Mucosa of rectum (tissue), 2 donors: ENCODE measurements around the gene CKAP2.
A peak's percentile ranks its signal among the peaks of the same experiment; 100 is the strongest.

Source experiments
- H3K27ac ChIP-seq, 2 donors: one replicate each; pipeline ENCODE4 v1.7.0; 2013; ENCODE audit warnings: inconsistent platforms in 2 of 2, low read depth in 2 of 2, low read length in 2 of 2
- H3K27me3 ChIP-seq, 2 donors: one replicate each; pipeline ENCODE4 v1.7.0; 2013; ENCODE audit warnings: low read length in 2 of 2; ENCODE audit not compliant: control insufficient read depth in 2 of 2, insufficient read depth in 2 of 2
- H3K36me3 ChIP-seq, 2 donors: one replicate each; pipeline ENCODE4 v1.7.0; 2013; ENCODE audit warnings: low read length in 2 of 2; ENCODE audit not compliant: control insufficient read depth in 2 of 2, insufficient read depth in 2 of 2
- H3K4me1 ChIP-seq, 2 donors: one replicate each; pipeline ENCODE4 v1.7.0; 2013; ENCODE audit warnings: low read length in 2 of 2, mild to moderate bottlenecking in 1 of 2; ENCODE audit not compliant: control insufficient read depth in 2 of 2, insufficient read depth in 2 of 2
- H3K4me3 ChIP-seq, 2 donors: one replicate each; pipeline ENCODE4 v1.7.0; 2013; ENCODE audit warnings: low read length in 2 of 2
- H3K9ac ChIP-seq, 2 donors: one replicate each; pipeline ENCODE4 v1.7.0; 2013; ENCODE audit warnings: low read length in 2 of 2, low read depth in 1 of 2, mild to moderate bottlenecking in 1 of 2
- H3K9me3 ChIP-seq, 2 donors: one replicate each; pipeline ENCODE4 v1.7.0; 2013; ENCODE audit warnings: low read length in 2 of 2; ENCODE audit not compliant: control insufficient read depth in 2 of 2
- donor health status: healthy.
- donor health status: Normal muscosa, but diverticular disease.

The CKAP2 gene

DNA sequence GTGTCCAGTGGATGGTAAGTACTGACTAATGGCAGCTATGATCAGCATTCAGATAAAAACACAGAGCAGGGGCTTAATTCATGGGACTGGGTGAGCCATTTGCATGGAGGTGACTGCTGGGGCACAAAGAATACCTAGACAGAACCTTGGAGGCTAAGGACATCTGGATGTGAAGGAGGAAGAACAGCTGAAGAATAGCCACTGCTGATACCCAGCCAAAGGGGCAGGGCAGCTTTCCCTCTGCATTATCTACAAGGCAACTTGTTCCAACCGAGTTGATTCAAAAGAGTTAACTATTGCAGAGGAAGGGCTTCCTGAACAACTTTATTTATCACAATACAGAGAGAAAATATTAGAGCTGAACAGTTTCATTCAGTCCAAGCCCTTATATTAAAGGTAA is 36.2 kb upstream of the CKAP2 start:
- Histone ChIP-seq H3K4me1 (no peaks in the 10 kb centered on the region), H3K9ac (no peak overlapping the region), H3K36me3 (peaks cover 46 to 74% of the 10 kb centered on the region in 2 donors), H3K27me3 (no peaks in the 10 kb centered on the region), H3K27ac (no peak overlapping the region), H3K4me3 (no peak overlapping the region), H3K9me3 (no peaks in the 10 kb centered on the region)

DNA sequence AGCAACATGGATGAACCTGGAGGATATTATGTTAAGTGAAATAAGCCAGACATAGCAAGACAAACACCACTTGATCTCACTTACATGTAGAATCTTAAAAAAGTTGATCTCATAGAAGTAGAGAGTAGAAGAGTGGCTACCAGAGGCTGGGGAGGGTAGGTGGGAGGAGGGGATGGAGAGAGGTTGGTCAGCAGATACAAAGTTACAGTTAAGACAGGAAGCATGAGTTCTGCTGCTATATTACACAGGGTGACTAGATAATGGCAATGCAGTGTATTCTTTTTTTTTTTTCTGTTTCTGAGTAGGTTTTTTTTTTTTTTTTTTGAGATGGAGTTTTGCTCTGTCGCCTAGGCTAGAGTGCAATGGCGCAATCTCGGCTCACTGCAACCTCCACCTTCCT is 34.1 kb upstream of the CKAP2 start:
- Histone ChIP-seq H3K4me1 (no peaks in the 10 kb centered on the region), H3K9me3 (no peaks in the 10 kb centered on the region), H3K27me3 (no peaks in the 10 kb centered on the region), H3K9ac (no peak overlapping the region), H3K36me3 (peaks cover 39 to 70% of the 10 kb centered on the region in 2 donors), H3K4me3 (no peak overlapping the region), H3K27ac (no peak overlapping the region)

DNA sequence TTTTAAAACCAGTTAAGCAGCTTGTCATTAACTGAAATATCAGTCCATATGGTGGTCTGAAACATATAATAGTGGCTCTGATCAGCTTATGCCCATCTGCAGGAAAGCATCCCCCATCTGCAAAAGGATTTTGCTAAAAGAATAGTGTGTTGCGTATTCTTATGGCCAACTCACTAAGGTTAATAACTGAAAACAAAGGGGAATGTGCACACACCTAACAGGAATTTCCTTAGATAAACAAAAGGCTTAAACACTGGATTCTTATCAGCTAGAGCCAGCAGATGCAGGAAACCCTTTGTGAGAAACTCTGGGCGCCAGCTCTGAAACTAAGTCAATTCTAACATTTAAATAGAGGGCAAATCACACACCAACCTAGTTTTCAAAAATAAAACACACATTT is 27.0 kb upstream of the CKAP2 start:
- no peak overlapping the region for H3K4me3 ChIP-seq
- H3K4me1 ChIP-seq = no peaks in the 10 kb centered on the region
- H3K36me3 ChIP-seq = peaks cover 40 to 43% of the 10 kb centered on the region in 2 donors
- H3K9me3 ChIP-seq = no peaks in the 10 kb centered on the region
- no peak overlapping the region for H3K27ac ChIP-seq
- H3K9ac ChIP-seq = no peak overlapping the region
- no peaks in the 10 kb centered on the region for H3K27me3 ChIP-seq

DNA sequence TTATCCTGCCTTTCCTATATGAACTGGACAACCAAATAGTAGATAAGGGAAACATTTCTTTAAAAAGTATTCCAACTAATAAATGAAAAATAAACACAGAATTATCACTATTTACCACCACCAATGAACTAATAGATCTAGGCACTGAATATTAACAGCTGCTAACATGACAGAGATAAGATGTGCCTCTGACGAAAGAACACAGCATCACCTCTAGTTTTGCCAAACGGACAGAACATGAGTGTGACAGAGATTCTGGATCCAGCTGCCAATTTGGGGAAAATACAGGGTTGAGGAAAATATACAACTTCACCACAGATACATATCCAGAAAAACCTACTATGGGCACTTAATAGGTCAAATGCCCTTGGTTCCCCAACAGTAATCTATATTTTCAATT is 22.8 kb upstream of the CKAP2 start:
- Histone ChIP-seq H3K27ac (no peak overlapping the region), H3K36me3 (peaks cover 42 to 47% of the 10 kb centered on the region in 2 donors), H3K4me3 (no peak overlapping the region), H3K9me3 (no peaks in the 10 kb centered on the region), H3K9ac (no peak overlapping the region), H3K27me3 (no peaks in the 10 kb centered on the region), H3K4me1 (no peaks in the 10 kb centered on the region)

DNA sequence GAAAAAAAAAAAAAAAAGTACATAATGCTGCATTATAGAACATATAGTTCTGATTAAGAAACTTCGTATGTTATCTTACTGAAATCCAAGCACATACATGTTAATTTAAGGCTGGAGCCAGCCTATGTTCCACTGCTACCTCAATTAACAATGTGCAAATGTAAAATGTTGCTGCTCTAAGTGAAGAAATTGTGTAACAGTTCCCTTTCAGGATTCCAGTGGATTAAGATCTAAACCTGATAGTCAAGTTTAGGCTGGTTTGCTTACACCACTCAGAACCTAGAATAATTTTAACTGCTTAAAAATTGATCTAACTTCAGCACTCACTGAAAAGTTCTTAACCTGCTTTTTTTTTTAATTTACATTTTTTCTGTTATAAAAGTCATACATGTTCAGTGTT is 9.0 kb upstream of the CKAP2 start:
- Histone ChIP-seq H3K36me3 (peaks cover 0 to 10% of the 10 kb centered on the region in 2 donors), H3K4me3 (no peak overlapping the region), H3K9ac (no peak overlapping the region), H3K27ac (no peak overlapping the region), H3K27me3 (no peaks in the 10 kb centered on the region), H3K9me3 (no peaks in the 10 kb centered on the region), H3K4me1 (peaks cover 13% of the 10 kb centered on the region in 2 donors)

DNA sequence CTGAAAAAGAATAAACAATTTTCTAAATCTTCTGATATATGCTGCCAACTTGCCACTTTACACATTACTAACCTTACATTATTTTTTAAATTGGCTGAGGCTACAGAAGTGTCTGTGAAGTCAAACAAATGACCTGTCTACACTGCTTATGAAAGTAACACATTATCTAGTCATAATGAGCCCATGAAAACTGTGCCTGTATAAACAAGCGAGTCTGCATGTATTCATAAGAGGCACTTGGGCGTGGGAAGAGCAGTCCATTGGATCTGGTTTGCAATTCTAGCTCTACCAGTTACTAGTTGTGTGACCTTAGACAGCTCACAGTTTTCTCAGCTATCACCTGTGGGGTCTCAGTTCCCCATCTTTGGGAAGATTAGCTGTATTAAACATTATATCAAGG is 7.9 kb upstream of the CKAP2 start:
- H3K4me3 ChIP-seq = no peak overlapping the region
- no peaks in the 10 kb centered on the region for H3K27me3 ChIP-seq
- H3K36me3 ChIP-seq = peaks cover 0 to 2% of the 10 kb centered on the region in 2 donors
- H3K9ac ChIP-seq = no peak overlapping the region
- H3K9me3 ChIP-seq = no peaks in the 10 kb centered on the region
- H3K4me1 ChIP-seq = peaks cover 13% of the 10 kb centered on the region in 2 donors
- no peak overlapping the region for H3K27ac ChIP-seq

DNA sequence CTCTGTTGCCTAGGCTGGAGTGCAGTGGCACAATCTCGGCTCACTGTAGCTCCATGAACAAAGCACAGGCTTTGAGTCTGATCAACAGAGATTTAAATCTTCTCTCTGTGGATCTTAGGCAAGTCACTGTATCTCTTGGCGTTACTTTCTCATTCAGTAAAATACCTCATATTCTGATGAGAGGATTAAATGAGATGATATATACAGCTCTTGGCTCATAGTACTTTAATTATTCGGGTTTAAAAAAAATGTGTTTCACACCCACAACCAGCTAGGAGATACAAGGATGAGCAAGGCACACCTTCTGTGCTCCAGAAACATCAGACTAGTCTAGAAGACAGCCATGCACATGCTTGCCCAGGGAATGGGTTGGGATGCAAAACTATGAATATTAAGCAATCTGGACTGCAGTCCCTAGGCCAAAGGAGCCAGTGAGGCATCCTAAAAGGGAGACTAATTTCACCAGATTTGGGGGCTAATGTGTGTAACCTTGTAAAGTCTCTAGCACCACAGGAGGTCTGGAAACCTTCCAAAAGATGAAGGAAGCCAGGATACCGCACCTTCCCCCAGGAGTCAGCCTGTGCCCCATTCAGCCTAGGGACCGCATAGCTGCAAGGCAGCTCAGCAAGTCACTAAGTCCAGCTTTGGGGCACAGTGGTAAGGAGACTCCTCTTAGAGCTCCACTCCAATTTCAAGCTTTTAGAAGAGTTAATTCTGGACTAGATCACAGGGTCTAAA is 7.3 kb upstream of the CKAP2 start:
- Histone ChIP-seq H3K9ac (no peak overlapping the region), H3K27ac (no peak overlapping the region), H3K9me3 (no peaks in the 10 kb centered on the region), H3K4me1 (peaks cover 13% of the 10 kb centered on the region in 2 donors), H3K36me3 (peaks cover 0 to 2% of the 10 kb centered on the region in 2 donors), H3K27me3 (no peaks in the 10 kb centered on the region), H3K4me3 (no peak overlapping the region)

DNA sequence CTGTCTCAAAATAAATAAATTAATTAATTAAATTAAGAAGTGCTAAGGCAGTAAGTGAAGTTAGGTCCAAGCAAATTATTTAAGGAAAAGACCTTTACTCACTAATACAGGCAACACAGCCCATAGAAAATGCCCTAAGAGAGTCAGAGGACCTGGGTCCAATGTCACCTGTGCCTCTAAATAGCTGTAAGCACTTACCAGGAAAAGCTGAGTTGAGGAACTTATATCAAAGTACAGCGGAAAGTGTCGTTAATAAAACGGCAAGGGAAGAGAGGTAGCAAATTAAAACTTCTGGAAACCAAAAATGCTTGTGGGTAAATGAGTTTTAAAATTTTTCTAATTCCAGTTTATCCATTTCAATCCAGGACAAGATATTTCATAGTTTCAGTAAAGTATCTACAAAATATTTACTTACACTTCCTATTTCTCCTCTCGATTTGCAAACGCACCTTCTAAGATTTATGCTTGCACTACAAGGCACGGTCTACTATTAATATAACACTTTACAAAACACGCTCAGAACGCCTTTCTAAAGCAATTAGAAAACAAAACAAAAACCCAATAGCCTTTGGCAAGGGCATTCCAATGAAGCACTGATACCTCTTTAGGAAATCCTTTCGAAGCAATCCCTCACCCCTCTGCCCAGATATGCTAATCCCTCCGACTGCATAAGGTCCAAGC is 5.8 kb upstream of the CKAP2 start:
- Histone ChIP-seq H3K27ac (peak overlapping the region; percentile 94 to 98), H3K4me3 (peak overlapping the region; percentile 87 to 96), H3K27me3 (no peaks in the 10 kb centered on the region), H3K9me3 (no peaks in the 10 kb centered on the region), H3K4me1 (peaks cover 14 to 18% of the 10 kb centered on the region in 2 donors), H3K36me3 (peaks cover 0 to 2% of the 10 kb centered on the region in 2 donors), H3K9ac (peak overlapping the region; percentile 94 to 95)

DNA sequence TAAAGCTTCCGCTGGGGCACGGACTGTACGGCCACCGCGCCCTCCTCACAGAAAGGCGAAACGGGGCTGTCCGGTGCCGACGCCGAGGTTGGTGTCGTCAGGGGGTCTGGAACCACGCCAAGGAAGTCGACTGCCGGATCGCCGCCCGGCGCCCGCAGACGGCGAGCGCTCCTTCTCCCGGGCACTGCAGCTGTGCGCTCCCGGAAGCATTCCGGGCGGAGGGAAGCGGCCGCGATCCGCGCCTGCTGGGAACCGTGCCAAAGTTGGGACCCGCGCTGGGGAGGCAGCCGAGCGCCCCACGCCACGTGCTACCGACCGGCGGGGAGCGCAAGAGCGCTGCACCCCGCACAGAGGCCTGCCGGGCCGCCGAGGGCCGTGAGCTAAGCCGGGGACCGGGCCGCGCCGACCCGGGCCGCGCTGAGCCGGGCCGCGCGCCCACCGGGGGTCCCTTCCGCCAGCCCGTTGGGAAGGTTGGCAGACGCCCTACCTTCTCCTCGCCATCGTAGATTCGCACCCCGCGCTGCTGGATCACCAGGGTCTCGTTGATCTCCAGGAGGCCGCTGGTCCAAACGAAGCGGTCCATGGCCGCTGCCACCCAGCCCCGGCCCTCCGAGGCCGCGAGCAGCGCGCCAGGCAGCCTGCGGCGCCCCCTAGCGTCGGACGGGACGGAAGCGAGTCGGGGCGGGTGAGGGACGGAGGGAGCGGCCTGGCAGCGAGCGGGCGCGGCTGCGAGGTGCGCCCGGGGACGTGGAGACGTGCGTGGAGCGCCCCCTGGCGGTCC is 5.1 kb upstream of the CKAP2 start, which contains the start of gene VPS36:
Gene VPS36, minus strand, starts transcription at position 623 of the 781 bp plus-strand sequence. Its CDS starts 40 bp downstream, at position 583.
- Histone ChIP-seq H3K4me3 (peak within 1 kb of the TSS; percentile 87 to 96), H3K36me3 (no peaks in the 10 kb centered on the region), H3K27ac (peak within 1 kb of the TSS; percentile 94 to 98), H3K4me1 (peaks cover 16 to 23% of the 10 kb centered on the region in 2 donors), H3K9me3 (no peaks in the 10 kb centered on the region), H3K9ac (peak within 1 kb of the TSS; percentile 94 to 95), H3K27me3 (no peaks in the 10 kb centered on the region)

DNA sequence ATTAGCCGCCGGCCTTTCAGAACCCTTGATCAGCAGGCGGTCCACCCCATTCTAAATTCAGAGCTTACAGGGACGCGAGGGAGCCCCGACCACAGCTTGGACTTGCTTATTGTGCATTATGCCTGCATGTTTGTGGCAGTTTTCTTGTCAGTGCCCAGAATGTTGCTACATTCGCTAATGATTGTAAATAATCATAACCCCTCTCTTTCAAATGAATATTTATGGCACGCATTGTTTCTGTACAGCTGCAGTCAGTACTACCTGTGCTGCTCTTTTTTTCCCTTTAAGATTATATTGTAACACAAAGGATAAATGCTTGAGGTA is 4.5 kb upstream of the CKAP2 start:
- Histone ChIP-seq H3K4me3 (peak overlapping the region; percentile 22 to 23), H3K36me3 (no peaks in the 10 kb centered on the region), H3K4me1 (peaks cover 17 to 24% of the 10 kb centered on the region in 2 donors), H3K9me3 (no peaks in the 10 kb centered on the region), H3K9ac (peak overlapping the region in 1 of 2 donors; percentile 94), H3K27me3 (no peaks in the 10 kb centered on the region), H3K27ac (peak overlapping the region in 1 of 2 donors; percentile 98)
